K562 treated with DMSO at 1 percent for 12 hours (cell line): ENCODE data around the gene MARK1. TPM values are rescaled to one million over a fixed set of nuclear protein-coding genes. Genes with fewer than 3 reads are reported as not detected.

Experiments
- total RNA-seq: library from RNA; unstranded; fragments of 300-600 nt; gene quantifications from 2 replicates; pipeline ENCODE4 v1.2.3, GENCODE V29; 2022; ENCODE audit not compliant: insufficient read depth

MARK1 gene
- not detected in 2 replicates for total RNA-seq

DNA sequence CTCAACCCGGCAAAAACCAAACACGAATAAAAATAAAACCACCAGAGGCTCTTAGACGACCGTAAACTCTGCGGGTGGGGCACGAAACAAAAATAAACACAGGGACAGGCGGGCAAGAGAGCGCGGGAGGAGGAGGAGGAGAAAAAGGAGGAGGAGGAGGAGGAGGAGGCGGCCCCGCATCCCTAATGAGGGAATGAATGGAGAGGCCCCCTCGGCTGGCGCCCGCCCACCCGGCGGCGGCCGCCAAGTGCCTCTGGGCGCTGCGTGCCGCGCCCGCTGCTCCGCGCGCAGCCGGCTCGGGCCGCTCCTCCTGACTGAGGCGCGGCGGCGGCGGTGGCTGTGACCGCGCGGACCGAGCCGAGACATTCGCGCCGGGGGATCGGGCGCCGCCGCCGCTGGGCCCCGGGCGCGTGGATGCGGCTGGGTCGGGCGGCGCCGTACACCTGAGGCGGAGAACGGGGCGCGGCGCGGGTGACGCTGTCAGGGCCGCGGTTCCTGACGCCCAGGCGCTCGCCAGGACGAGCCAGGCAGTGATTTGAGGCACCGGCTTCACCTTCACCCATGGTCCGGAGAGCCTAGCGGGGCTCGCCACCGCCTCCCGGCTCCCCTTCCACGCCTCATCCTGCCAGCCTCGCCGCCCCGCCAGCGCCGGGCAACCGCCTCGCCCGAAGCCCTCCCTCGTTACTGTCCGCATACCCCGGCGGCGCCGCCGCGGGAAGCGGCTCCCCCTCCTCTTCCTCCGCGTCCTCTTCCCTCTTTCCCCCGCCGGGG lies at the start of gene MARK1:
Gene MARK1, plus strand, starts transcription at position 229 of the 771 bp plus-strand sequence. CDS start 687 bp downstream, outside the sequence.

DNA sequence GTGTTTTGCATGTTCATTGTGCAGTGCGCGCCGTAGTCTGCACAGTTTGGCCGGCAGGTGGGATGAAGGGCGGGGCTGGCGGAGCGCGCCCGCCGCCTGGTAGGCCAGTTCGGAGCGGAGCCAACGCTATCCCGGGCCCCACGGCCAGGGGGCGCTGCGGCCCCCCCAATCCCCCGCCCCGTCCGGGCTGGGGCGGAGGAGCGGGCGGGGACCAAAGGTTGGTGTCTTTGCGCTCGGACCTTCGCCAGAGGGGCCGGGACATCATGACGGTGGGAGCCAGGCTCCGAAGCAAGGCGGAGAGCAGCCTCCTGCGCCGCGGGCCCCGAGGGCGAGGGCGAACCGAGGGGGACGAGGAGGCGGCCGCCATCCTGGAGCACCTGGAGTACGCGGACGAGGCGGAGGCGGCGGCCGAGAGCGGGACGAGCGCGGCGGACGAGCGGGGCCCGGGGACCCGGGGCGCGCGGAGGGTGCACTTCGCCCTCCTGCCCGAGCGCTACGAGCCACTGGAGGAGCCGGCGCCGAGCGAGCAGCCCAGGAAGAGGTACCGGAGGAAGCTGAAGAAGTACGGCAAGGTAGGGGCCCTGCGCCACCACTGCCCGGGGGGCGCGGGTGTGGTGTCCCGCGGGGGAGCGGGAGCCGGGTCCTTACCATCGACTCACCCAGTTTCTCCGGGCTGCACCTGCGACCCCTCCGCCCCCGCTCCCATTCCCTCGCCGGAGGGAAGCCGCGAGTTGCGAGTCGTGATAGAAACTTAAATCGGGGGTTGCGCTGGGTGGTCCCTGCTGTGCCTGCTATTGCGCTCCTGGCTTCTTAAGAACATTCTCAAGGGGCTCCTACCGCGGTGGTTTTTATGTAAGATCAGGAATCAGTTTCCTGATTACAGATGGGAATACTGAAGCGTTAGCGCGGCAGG lies 162.5 kb downstream of the MARK1 start, which contains the start of gene C1orf115:
Gene C1orf115, plus strand, starts transcription at position 224 of the 913 bp plus-strand sequence. Its CDS starts 40 bp downstream, at position 264.

Other genes with a start within 250 kb of the MARK1 start
- gene C1orf115, start 162.2 kb downstream of the MARK1 start, total RNA-seq: not detected in 2 replicates
- gene MTARC2, start 220.2 kb downstream of the MARK1 start, total RNA-seq: not detected in 2 replicates